GM12878 (cell line): ENCODE results near the gene AGPAT2.

Experiments
- EP300 ChIP-seq, 2 experiments: fragments of 150-350 bp in 1 of 2; IDR thresholded peaks; 2 replicates each; pipeline ENCODE4 v1.6.1; 2011 to 2012; ENCODE audit warnings: low read depth in 2 of 2, low read length in 2 of 2, borderline replicate concordance in 1 of 2, improper control_type of control experiment in 1 of 2, inconsistent platforms in 1 of 2; ENCODE audit not compliant: control insufficient read depth in 1 of 2
- MTA2 ChIP-seq: fragments of 450-650 bp; IDR thresholded peaks from 2 replicates; pipeline ENCODE4 v1.6.1; 2016; ENCODE audit warnings: low read depth, mild to moderate bottlenecking, moderate library complexity
- POLR2AphosphoS2 ChIP-seq: IDR thresholded peaks from 2 replicates; pipeline ENCODE4 v1.6.1; 2011; ENCODE audit warnings: low read depth, mild to moderate bottlenecking, low read length, improper control_type of control experiment, moderate library complexity
- POLR2AphosphoS5 ChIP-seq: IDR thresholded peaks from 2 replicates; pipeline ENCODE4 v1.6.1; 2011; ENCODE audit warnings: mild to moderate bottlenecking, low read length, inconsistent platforms
- RFX5 ChIP-seq: IDR thresholded peaks from 2 replicates; pipeline ENCODE4 v1.6.1; 2011; ENCODE audit warnings: low read depth, low read length, improper control_type of control experiment
- ZNF217 ChIP-seq: fragments of 450-650 bp; IDR thresholded peaks from 2 replicates; pipeline ENCODE4 v1.6.1; 2017; ENCODE audit warnings: antibody characterized with exemption, mild to moderate bottlenecking
- ZNF24 ChIP-seq: fragments of 450-650 bp; IDR thresholded peaks from 2 replicates; pipeline ENCODE4 v1.6.1; 2017; ENCODE audit warnings: antibody characterized with exemption, mild to moderate bottlenecking
- ZZZ3 ChIP-seq: IDR thresholded peaks from 2 replicates; pipeline ENCODE4 v1.6.1; 2011; ENCODE audit warnings: low read depth; ENCODE audit not compliant: control insufficient read depth, insufficient read length
- TF ChIP-seq, protein P1 (sequence below): IDR thresholded peaks from 2 replicates; pipeline ENCODE4 v1.6.1; 2012; ENCODE audit warnings: low read depth, low read length, improper control_type of control experiment
- TF ChIP-seq, protein P2 (sequence below), 3 experiments: IDR thresholded peaks in 2 of 3; conservative IDR thresholded peaks in 1 of 3; 2 replicates each; pipeline ENCODE4 v1.5.1; 2011; ENCODE audit warnings: low read depth in 3 of 3, low read length in 3 of 3, mild to moderate bottlenecking in 3 of 3, control low read depth in 2 of 3, moderate library complexity in 2 of 3, inconsistent platforms in 1 of 3, mixed read lengths in 1 of 3; ENCODE audit not compliant: control insufficient read depth in 2 of 3, insufficient read depth in 1 of 3; ENCODE audit errors: extremely low read depth in 1 of 3

DNA sequence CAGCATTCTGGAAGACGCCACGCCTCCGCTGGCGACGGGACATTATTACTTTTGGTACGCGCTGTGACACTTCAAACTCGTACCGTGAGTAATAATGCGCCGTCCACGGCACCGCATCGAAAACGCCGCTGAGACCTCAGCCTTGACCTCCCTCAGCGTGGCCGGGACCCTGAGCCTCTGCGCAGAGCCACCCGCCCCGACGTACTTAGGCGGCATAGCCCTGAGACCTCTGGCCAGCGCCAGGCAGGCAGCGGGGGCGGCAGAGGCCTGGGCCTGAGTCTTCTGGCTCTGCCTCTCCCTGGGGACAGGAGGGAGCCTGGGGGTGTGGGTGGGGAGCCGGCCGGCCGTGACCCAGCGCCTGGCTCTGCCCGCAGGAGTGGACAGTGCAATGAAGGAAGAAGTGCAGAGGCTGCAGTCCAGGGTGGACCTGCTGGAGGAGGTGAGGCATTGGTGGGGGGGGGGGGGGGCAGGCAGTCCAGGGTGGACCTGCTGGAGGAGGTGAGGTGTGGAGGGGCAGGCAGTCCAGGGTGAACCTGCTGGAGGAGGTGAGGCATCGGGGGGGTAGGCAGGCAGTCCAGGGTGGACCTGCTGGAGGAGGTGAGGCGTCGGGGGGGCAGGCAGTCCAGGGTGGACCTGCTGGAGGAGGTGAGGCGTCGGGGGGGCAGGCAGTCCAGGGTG is 16.5 kb downstream of the AGPAT2 start:
- TF ChIP-seq, protein P1, sequence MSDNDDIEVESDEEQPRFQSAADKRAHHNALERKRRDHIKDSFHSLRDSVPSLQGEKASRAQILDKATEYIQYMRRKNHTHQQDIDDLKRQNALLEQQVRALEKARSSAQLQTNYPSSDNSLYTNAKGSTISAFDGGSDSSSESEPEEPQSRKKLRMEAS, result no peak
- TF ChIP-seq EP300 (IDR thresholded peaks at IDR 0.05; ENCODE audit: borderline replicate concordance in 1 of 2, control insufficient read depth in 1 of 2, low read depth in 2 of 2, low read length in 2 of 2) (no peak), MTA2 (no peak), RFX5 (no peak), POLR2AphosphoS2 (no peak), ZZZ3 (no peak), ZNF217 (no peak), POLR2AphosphoS5 (no peak), ZNF24 (no peak)
- TF ChIP-seq, protein P2, sequence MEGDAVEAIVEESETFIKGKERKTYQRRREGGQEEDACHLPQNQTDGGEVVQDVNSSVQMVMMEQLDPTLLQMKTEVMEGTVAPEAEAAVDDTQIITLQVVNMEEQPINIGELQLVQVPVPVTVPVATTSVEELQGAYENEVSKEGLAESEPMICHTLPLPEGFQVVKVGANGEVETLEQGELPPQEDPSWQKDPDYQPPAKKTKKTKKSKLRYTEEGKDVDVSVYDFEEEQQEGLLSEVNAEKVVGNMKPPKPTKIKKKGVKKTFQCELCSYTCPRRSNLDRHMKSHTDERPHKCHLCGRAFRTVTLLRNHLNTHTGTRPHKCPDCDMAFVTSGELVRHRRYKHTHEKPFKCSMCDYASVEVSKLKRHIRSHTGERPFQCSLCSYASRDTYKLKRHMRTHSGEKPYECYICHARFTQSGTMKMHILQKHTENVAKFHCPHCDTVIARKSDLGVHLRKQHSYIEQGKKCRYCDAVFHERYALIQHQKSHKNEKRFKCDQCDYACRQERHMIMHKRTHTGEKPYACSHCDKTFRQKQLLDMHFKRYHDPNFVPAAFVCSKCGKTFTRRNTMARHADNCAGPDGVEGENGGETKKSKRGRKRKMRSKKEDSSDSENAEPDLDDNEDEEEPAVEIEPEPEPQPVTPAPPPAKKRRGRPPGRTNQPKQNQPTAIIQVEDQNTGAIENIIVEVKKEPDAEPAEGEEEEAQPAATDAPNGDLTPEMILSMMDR (IDR thresholded peaks at IDR 0.05 in 2 of 3, conservative IDR thresholded peaks at IDR 0.05 in 1 of 3; ENCODE audit: control insufficient read depth in 2 of 3, extremely low read depth in 1 of 3, insufficient read depth in 1 of 3, low read depth in 3 of 3, low read length in 3 of 3), result no peak
